Hepatocyte (in vitro differentiated cells): ENCODE data around the gene SLX9.

ENCODE experiments used
- EZH2 ChIP-seq: fragments of 200-600 bp; sonication (generic); IDR thresholded peaks from 2 replicates; pipeline ENCODE4 v1.6.1; 2016; ENCODE audit warnings: antibody characterized with exemption, mild to moderate bottlenecking, borderline replicate concordance
- TF ChIP-seq, protein P1 (sequence below): fragments of 200-600 bp; sonication (generic); IDR thresholded peaks from 2 replicates; pipeline ENCODE4 v1.5.1; 2016; ENCODE audit warnings: antibody characterized with exemption, mild to moderate bottlenecking; ENCODE audit not compliant: poor library complexity

DNA sequence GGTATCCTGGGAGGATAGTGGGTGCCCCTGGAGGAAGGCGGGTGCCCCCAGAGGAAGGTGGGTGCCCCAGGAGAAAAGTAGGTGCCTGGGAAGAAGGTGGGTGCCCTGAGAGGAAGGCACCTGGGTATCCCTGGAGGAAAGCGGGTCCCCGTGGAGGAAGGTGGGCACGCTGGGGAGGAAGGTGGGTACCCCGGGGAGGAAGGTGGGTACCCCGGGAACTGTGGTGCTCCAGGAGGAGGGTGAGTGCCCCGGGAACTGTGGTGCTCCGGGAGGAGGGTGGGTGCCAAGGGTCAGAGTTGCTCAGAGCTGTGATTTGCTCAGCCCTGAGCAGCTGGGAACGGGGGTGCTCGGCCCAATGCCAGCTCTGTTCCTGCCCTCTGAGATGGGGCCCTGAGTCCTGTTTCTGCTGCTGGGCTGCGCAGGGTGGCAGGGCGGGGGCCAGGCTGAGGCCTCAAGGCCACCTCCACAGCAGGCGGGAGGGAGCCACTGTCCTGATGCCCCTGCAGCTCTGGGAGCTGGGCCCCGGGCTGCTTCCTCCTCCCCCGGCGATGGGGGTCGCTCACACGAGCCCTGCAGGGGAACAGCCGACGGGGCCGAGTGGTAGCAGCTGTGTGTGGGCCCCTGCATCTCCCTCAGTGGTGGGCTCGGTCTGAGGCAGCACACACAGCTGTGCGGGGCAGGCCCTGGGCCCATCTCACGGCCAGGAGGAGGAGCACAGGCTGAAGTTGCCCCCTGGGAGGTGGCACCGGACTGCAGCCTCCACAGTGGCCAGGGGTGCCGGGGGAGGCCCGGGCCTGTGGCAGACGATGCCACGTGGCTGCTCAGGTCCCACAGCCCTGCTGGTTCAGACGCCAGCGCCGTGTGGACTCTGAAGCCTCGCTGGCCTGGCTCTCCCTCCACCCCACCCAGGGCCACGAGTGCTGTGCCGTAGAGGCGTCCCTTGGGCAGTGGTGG is 57.4 kb downstream of the SLX9 start:
- TF ChIP-seq, protein P1, sequence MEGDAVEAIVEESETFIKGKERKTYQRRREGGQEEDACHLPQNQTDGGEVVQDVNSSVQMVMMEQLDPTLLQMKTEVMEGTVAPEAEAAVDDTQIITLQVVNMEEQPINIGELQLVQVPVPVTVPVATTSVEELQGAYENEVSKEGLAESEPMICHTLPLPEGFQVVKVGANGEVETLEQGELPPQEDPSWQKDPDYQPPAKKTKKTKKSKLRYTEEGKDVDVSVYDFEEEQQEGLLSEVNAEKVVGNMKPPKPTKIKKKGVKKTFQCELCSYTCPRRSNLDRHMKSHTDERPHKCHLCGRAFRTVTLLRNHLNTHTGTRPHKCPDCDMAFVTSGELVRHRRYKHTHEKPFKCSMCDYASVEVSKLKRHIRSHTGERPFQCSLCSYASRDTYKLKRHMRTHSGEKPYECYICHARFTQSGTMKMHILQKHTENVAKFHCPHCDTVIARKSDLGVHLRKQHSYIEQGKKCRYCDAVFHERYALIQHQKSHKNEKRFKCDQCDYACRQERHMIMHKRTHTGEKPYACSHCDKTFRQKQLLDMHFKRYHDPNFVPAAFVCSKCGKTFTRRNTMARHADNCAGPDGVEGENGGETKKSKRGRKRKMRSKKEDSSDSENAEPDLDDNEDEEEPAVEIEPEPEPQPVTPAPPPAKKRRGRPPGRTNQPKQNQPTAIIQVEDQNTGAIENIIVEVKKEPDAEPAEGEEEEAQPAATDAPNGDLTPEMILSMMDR: no peak
- no peak for TF ChIP-seq EZH2
